PC-3 (cell line): ENCODE measurements around the gene CRY2.

Experiments used
- EZH2 ChIP-seq: fragments of 300-600 bp; sonication (generic); IDR thresholded peaks from one replicate; pipeline ENCODE4 v1.6.1; 2017; ENCODE audit warnings: antibody characterized with exemption, mild to moderate bottlenecking, low read length; ENCODE audit not compliant: unreplicated experiment
- EZH2phosphoT487 ChIP-seq: fragments of 300-600 bp; sonication (generic); IDR thresholded peaks from 2 replicates; pipeline ENCODE4 v1.6.1; 2018; ENCODE audit warnings: mild to moderate bottlenecking, antibody characterized with exemption, low read length, borderline replicate concordance
- TF ChIP-seq, protein P1 (sequence below): fragments of 300-600 bp; sonication (generic); conservative IDR thresholded peaks from 2 replicates; pipeline ENCODE4 v1.5.1; 2017; ENCODE audit warnings: antibody characterized with exemption, low read depth, mild to moderate bottlenecking, low read length

DNA sequence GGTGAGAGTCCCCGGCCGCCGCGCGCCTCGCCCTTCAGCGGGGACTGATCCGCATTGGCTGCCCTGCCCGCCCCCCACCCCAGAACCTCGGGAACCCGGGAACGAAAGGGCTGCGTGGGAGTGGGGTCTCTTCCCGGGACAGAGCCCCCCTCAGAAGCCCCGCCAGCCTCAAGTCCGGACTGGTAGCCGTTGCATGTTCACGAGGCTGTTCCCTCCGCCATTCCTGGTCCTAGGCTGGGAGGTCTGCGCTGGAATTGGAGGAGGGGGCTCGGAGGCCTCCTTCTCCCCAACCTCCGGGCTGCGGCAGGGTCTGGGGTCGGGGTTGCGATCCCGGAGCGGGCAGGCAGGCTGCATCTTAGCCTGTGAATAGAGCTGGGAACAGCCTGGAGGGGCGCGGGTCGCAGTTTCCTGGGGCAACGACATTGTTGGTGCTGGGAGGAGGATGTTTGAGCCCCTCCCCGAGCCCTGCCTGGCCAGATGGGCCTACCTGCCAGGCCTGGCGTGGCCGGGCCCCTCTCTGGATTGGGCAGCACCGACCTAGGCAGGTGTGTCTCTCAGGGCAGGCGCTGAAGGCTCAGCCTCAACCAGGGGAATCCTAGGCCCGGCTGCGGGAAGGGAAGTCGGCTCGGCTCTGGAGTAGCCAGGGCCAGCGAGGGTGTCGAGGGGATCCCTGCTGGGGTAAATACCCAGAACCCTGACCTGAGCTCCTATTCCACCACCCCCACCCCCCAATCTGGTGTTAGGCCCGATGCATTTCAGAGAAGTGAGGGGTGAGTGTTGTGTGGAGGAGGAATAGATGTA is 38.8 kb downstream of the CRY2 start:
- TF ChIP-seq, protein P1, sequence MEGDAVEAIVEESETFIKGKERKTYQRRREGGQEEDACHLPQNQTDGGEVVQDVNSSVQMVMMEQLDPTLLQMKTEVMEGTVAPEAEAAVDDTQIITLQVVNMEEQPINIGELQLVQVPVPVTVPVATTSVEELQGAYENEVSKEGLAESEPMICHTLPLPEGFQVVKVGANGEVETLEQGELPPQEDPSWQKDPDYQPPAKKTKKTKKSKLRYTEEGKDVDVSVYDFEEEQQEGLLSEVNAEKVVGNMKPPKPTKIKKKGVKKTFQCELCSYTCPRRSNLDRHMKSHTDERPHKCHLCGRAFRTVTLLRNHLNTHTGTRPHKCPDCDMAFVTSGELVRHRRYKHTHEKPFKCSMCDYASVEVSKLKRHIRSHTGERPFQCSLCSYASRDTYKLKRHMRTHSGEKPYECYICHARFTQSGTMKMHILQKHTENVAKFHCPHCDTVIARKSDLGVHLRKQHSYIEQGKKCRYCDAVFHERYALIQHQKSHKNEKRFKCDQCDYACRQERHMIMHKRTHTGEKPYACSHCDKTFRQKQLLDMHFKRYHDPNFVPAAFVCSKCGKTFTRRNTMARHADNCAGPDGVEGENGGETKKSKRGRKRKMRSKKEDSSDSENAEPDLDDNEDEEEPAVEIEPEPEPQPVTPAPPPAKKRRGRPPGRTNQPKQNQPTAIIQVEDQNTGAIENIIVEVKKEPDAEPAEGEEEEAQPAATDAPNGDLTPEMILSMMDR: no peak
- no peak for TF ChIP-seq EZH2
- no peak for TF ChIP-seq EZH2phosphoT487
